GM19099 (cell line): ENCODE data around the gene PKD2L1.

ENCODE experiments used
- POLR2A ChIP-seq: IDR thresholded peaks from 3 replicates; pipeline ENCODE4 v1.6.1; 2011; ENCODE audit warnings: low read depth; ENCODE audit not compliant: insufficient read length; ENCODE audit errors: extremely low read depth

PKD2L1 gene

DNA sequence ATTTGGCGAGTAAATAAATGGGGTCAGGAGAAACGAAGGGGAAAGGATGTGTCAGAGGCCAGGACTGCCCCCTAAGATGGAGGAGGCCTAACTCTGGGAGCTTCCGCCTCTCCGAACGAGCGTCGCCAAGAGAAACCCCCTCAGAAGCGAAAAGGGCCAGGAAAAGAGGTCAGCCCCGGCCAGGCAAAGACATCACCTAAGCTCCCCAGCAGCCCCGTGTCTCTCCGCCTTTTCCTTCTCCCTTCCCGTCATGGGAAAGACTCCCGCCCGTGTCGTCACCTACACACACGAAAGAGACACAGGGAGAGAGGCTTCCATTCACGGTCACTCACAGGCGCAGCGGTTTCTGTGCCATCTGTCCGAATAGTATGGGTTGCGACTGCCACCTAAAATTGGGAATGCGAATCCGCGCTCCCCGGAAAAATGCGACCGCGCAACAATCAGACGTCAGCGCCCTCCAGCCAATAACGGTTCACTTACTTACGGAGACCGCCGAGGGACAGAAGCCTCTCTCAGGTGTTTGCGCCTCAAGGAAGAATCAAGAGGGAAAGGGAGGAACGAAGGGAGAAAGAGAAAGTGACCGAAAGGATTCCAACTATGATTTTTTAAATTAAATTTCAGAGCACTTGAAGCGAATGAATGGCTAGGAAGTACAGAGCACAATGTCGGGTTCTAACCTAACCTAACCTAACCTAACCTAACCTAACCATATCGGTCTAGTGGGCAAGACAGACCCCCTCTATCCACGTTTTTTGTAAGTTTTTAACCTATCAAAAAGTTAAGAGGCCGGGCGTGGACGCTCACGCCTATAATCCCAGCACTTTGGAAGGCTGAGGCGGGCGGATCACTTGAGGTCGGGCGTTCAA, 62.6 kb downstream of the PKD2L1 start, which contains the start of gene CWF19L1:
Gene CWF19L1 (minus strand): TSS at position 400 of the 866 bp plus-strand sequence. CDS start 45 bp downstream, at position 355.
- TF ChIP-seq POLR2A = peak; percentile 61

DNA sequence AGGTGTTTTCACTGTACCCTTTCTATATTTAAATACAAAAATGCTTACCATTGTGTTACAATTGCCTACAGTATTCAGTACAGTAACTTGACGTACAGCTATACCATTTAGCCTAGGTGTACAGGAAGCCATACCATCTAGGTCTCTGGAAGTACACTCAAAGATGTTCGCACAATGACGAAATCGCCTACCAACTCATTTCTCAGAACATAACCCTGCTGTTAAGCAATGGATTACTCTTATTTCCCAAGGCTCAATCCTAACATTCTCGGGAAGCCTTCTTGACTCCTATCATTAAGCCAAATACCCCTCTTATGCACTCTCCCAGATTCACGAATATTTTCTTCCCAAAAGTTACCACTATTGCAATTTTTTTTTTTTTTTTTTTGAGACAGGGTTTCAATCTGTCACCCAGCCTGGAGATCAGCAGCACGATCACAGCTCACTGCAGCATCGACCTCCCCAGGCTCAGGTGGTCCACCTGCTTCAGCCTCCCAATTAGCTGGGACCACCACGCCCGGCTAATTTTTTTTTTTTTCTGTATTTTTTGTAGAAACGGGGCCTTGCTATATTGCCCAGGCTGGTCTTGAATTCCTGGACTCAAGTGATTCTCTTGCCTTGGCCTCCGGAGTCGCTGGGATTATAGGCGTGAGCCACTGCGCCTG, 64.1 kb downstream of the PKD2L1 start:
- TF ChIP-seq POLR2A = no peak

DNA sequence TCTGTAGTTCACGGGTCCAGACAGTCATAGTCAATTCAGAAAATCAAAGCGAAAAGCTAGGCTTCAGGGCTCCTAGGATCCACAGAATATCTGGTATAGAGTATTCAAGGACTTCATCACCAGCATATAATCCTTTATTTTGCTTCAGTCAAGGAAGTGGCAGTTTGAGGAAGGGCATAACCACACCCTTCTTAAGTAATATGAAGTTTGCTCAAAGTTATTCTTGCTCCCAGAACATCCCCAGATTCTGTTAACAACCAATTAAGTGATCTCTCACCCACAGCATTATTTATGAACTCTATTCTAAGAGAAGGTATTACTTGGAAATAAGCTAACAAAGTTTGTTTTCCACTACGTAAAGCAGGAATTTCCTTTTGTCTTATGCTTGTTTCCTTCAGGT, 75.8 kb downstream of the PKD2L1 start:
- no peak for TF ChIP-seq POLR2A

DNA sequence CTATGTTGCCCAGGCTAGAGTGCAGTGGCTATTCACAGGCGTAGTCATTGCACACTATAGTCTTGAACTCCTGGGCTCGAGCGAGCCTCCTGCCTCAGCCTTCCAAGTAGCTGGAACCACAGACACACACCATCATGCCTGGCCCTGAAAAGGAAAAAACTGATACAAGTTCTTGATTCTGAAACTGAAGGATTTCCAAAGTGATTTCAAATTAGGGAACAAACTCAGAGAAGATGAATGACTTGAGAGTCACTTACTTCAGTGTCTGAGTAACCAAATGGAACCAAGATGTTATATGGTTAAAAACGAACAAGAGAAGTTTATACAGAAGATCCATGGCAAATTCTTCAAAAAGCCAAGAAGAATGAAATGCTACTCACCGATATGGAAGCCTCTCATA, 77.0 kb downstream of the PKD2L1 start:
- no peak for TF ChIP-seq POLR2A

DNA sequence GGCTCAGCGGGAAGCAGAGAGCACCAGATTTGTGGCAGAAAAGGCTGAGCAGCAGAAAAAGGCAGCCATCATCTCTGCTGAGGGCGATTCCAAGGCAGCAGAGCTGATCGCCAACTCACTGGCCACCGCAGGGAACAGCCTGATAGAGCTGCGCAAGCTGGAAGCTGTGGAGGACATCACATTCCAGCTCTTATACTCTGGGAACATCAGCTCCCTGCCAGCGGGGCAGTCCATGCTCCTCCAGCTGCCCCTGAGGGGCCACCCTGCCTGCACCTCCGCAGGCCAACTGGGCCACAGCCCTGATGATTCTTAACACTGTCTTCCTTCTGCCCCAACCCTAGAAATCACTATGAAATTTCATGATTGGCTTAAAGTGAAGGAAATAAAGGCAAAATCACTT, 81.2 kb downstream of the PKD2L1 start:
- no peak for TF ChIP-seq POLR2A

DNA sequence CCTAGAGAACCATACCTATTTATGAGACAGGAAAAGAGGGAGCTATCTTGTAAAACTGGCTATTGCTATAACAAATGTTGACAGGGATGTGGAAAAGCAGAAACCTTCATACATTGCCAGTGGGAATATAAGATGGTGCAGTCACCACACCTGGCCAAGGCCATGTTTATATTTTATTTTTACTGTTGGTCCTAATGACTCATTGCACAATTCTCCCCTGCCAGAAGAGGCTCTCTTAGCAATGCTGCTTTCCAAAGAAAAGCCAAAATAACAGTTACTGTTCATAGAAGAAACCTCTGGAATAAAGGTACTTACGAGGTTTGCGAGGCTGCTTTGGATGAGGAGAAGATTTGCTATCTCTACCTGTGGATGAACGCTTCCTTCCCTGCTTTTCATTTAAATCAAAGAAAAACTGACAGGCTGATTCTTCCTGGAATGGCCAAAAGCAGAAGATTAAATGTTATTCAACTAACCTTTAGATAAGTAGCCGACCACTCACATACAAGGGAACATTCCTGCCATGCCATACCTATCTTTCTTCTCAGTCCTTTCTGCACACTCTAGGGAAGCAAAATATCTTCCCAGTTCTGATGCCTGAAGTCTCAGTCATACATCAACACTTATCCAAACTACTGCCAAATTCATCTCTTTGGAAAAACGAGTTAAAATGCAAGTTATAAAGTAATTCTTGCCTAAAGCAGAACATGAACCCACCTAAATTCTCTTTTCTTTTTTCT, 84.4 kb downstream of the PKD2L1 start:
- no peak for TF ChIP-seq POLR2A

DNA sequence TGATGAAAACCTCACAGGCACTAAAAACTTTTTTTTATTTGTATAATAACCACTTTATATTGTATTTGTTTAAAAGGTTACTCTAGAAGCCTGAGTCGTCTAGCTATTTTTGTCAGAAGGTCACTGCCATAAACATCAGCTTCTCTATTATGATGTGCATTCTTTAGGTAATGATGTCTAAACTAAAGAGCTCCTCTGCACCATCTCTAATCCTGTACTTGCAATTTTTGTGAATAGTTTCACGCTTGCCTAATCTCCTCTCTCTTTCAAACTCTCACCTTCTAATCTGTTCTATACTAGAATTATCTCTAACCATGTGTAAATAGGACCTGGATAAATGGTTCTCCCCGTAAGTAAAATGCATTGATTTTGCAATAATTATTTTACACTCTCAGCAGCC, 90.2 kb downstream of the PKD2L1 start:
- TF ChIP-seq POLR2A = no peak

DNA sequence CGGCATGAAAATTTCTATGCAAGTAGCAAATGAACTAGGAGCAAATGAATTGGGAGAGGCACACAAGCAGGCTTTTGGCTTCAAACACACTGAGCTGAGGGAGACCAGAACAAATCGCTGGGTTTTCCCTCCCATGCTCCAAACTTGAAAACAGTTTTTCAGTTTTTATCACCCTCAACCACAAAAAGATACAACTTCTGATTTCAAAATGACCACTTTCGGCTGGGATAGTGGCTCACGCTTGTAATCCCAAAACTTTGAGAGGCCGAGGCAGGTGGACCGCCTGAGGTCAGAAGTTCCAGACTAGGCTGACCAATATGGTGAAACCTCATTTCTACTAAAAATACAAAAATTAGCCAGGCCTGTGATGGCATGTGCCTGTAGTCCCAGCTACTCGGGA, 91.6 kb downstream of the PKD2L1 start:
- no peak for TF ChIP-seq POLR2A
